Measurements from ENCODE around the gene SLC46A2. TPM values are rescaled to one million over a fixed set of nuclear protein-coding genes. Genes with fewer than 3 reads are reported as not detected.

Gene SLC46A2
- not detected for total RNA-seq

DNA sequence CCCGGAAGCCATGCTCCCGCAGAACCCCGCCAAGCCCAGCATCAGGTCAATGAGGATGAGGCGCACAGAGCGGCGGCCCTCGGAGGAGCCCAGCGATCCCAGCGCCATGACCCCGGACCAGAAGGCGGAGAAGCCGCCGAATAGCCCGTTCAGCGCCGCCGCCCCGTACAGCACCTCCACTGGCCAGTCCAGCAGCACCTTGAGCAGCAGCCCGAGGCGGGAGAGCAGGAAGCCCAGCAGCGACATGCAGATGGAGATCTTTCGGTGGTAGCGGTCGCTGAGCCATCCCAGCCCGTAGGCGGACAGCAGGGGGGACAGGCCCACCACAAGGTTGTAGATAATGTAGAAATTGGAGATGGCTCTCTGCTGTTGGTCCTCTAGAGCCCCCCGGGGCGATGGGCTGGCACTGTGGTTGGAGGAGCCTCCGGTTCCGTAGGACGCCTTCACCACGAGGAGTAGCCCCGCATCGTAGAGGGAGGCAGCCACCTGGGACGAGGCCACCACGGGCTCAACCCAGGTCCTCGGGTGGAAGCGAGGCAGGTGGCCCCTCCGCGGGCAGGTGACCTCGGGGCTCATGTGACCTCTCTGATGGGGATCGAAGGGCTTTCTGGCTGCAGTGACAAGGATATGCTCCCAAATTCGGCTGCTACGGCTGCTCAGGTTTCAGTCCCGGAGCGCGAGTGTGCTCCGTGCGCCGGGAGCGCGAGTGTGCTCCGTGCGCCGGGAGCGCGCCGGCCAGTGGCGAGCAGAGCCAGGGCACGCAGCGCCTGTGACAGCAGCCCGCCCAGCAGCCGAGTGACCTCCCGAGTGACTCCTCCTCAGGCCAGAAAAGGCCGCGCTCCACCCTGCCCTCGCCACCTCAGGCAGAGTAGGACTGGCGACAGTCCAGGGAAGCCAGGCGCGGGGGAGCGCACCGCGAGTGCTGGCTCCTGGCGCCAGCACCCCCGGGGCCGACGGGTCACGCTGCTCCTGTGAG lies at the start of gene SLC46A2:
Gene SLC46A2 (minus strand): TSS at position 771 of the 976 bp plus-strand sequence. CDS start 195 bp downstream, at position 576.

Other genes starting within 250 kb of the SLC46A2 start
- 31.6 TPM for gene INIP, start 172.8 kb downstream of the SLC46A2 start, total RNA-seq
- 29.8 TPM for gene SNX30, start 140.1 kb downstream of the SLC46A2 start, total RNA-seq
- gene ZNF883, start 121.3 kb upstream of the SLC46A2 start, total RNA-seq, result 29.1 TPM
- gene ZFP37, start 165.8 kb upstream of the SLC46A2 start, total RNA-seq, result 17.5 TPM